Activated CD4-positive, CD25-positive, alpha-beta regulatory T cell treated with anti-CD3 and anti-CD28 coated beads, Interleukin-2, amount 50 U/mL, for 16 hours (primary cell): ENCODE measurements around the gene TRIM15.

Experiments
- DNase-seq: peaks from one replicate; pipeline ENCODE4 v3.0.0-alpha.2; 2020; ENCODE audit warnings: low read depth, low spot score

The TRIM15 gene

GRCh38 chr6:30145818-30146217 lies 17.5 kb upstream of the TRIM15 start:
- DNase-seq, result no peak

GRCh38 chr6:30147096-30147495 lies 16.2 kb upstream of the TRIM15 start:
- DNase-seq, result no peak

GRCh38 chr6:30149234-30149633 lies 14.1 kb upstream of the TRIM15 start:
- no peak for DNase-seq

- DNase-seq, result no peak
Observed at GRCh38 chr6:30149858-30150550, 13.3 kb upstream of the TRIM15 start.

- DNase-seq, result no peak
Observed at GRCh38 chr6:30150671-30151395, 12.5 kb upstream of the TRIM15 start.

- no peak for DNase-seq
Observed at GRCh38 chr6:30151580-30151979, 11.8 kb upstream of the TRIM15 start.

- DNase-seq, result no peak
Observed at GRCh38 chr6:30152016-30152673, 11.2 kb upstream of the TRIM15 start.

GRCh38 chr6:30152910-30153610 lies 10.3 kb upstream of the TRIM15 start:
- DNase-seq, result no peak

- no peak for DNase-seq
Observed at GRCh38 chr6:30154061-30154460, 9.3 kb upstream of the TRIM15 start.

GRCh38 chr6:30154709-30155519 lies 8.4 kb upstream of the TRIM15 start:
- DNase-seq, result no peak

- no peak for DNase-seq
Observed at GRCh38 chr6:30155520-30156261, 7.7 kb upstream of the TRIM15 start.

- DNase-seq, result no peak
Observed at GRCh38 chr6:30156262-30156599, 7.1 kb upstream of the TRIM15 start.

- DNase-seq, result no peak
Observed at GRCh38 chr6:30156774-30157173, 6.6 kb upstream of the TRIM15 start.

GRCh38 chr6:30157581-30157980 lies 5.8 kb upstream of the TRIM15 start:
- DNase-seq, result no peak

GRCh38 chr6:30157999-30158398 lies 5.3 kb upstream of the TRIM15 start:
- DNase-seq, result no peak

GRCh38 chr6:30158475-30159040 lies 4.8 kb upstream of the TRIM15 start:
- DNase-seq, result no peak

- DNase-seq, result no peak
Observed at GRCh38 chr6:30160008-30160784, 3.1 kb upstream of the TRIM15 start.

GRCh38 chr6:30160785-30161531 lies 2.4 kb upstream of the TRIM15 start, which contains the start of gene TRIM10:
Gene TRIM10, minus strand, starts transcription at chr6:30161211. Its CDS starts 353 bp downstream, at chr6:30160858.
- DNase-seq, result no peak
